ELF-1 (cell line): ENCODE measurements around the gene PKD1.
"Not testable (repeated sequence)": the region's sequence is repeated elsewhere in the genome, so short reads cannot be mapped to it uniquely, and the experiment has no call there.

Experiments
- DNase-seq: peaks from one replicate; pipeline ENCODE4 v3.0.0-alpha.2; 2016; ENCODE audit warnings: low read depth, low spot score

The PKD1 gene

GRCh38 chr16:2107121-2107790, 28.4 kb downstream of the PKD1 start:
- not testable (repeated sequence) for DNase-seq

GRCh38 chr16:2106211-2106610, 29.5 kb downstream of the PKD1 start:
- DNase-seq = not testable (repeated sequence)

- DNase-seq = not testable (repeated sequence)
These were observed 29.9 kb downstream of the PKD1 start for GRCh38 chr16:2105769-2106168.

GRCh38 chr16:2105291-2105690, 30.4 kb downstream of the PKD1 start:
- DNase-seq = not testable (repeated sequence)

- DNase-seq = not testable (repeated sequence)
These were observed 31.2 kb downstream of the PKD1 start for GRCh38 chr16:2104464-2104863.

- no peak for DNase-seq
These were observed 33.2 kb downstream of the PKD1 start for GRCh38 chr16:2102471-2102870.

- DNase-seq = not testable (repeated sequence)
These were observed 34.1 kb downstream of the PKD1 start for GRCh38 chr16:2101581-2101980.

GRCh38 chr16:2097689-2098088, 38.0 kb downstream of the PKD1 start:
- DNase-seq = not testable (repeated sequence)

GRCh38 chr16:2096853-2097595, 38.7 kb downstream of the PKD1 start:
- no peak for DNase-seq

- DNase-seq = no peak
These were observed 39.6 kb downstream of the PKD1 start for GRCh38 chr16:2095918-2096582.

- no peak for DNase-seq
These were observed 40.3 kb downstream of the PKD1 start for GRCh38 chr16:2095315-2095853.

GRCh38 chr16:2093793-2094192, 41.9 kb downstream of the PKD1 start:
- DNase-seq = no peak

GRCh38 chr16:2092866-2093265, 42.8 kb downstream of the PKD1 start:
- no peak for DNase-seq

GRCh38 chr16:2092256-2092620, 43.5 kb downstream of the PKD1 start:
- no peak for DNase-seq

GRCh38 chr16:2091547-2092255, 44.0 kb downstream of the PKD1 start:
- DNase-seq = peak; percentile 62

GRCh38 chr16:2090777-2091546, 44.7 kb downstream of the PKD1 start:
- DNase-seq = peak; percentile 88

GRCh38 chr16:2090481-2090776, 45.3 kb downstream of the PKD1 start:
- DNase-seq = no peak

GRCh38 chr16:2089706-2090480, 45.8 kb downstream of the PKD1 start:
- no peak for DNase-seq

- DNase-seq = no peak
These were observed 46.8 kb downstream of the PKD1 start for GRCh38 chr16:2088759-2089358.
